ENCODE measurements around the gene IRX4.

GRCh38 chr5:1916041-1917001 is 33.6 kb upstream of the IRX4 start:
- TF ChIP-seq CTCF (conservative IDR thresholded peaks at IDR 0.05; ENCODE audit: low read length) (no peak), EZH2phosphoT487 (IDR thresholded peaks at IDR 0.05; ENCODE audit: borderline replicate concordance) (no peak)

All from Loucy (cell line).